A549 treated with AZD2906 at 1 μM for 4 hours (cell line): ENCODE data around the gene ST6GALNAC6. TPM values are rescaled to one million over a fixed set of nuclear protein-coding genes. Genes with fewer than 3 reads are reported as not detected.

ENCODE experiments used
- total RNA-seq: library from RNA; stranded (reverse); fragments of 200-300 nt; extraction: Qiagen RNA extraction; gene quantifications from 5 replicates; pipeline ENCODE4 v1.2.3, GENCODE V29; 2022

Gene ST6GALNAC6, protein sequence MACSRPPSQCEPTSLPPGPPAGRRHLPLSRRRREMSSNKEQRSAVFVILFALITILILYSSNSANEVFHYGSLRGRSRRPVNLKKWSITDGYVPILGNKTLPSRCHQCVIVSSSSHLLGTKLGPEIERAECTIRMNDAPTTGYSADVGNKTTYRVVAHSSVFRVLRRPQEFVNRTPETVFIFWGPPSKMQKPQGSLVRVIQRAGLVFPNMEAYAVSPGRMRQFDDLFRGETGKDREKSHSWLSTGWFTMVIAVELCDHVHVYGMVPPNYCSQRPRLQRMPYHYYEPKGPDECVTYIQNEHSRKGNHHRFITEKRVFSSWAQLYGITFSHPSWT
- 18.7 to 22.7 TPM (median 22.1 TPM) in 5 replicates for total RNA-seq

DNA sequence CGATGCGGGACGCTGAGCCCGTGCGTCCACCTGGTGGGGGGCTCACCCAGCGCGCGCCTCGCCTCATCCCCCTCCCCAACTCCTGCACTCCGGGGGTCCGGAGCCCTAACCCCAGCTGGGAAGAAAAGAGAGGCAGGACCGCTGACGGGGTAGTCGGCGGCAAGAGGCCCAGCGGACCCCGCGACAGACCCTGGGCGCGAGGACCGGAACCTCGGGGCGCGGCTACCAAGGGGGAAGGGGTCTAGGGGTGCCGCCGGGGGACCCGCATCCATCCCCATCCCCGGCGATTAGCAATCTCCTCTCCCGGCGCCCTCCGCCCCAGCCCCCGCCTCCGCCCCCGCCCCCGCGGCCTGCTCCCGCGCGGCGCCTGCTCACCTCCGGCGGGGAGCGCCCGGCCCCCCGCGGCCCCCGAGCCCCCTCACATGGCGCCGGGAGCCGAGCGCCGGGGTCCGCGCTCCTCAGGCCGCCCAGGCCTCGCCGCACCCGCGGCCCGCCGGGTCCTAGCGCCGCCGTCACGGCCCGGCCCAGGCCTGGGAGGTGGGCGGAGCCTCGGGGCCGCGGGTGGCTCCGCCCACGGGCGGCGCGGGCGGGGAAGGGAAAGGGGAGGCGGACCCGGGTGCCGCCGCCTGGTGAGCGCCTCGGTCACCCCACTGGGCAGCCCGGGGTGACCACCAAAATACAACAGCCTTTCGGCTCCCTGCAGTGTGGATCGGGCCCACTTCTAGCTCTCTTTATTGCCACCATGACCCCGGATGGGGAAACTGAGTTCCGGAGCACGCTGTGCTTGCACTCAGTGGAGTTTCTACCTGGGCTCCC, at the start of gene ST6GALNAC6:
Gene ST6GALNAC6 (minus strand): TSS at position 476 of the 816 bp plus-strand sequence. CDS start 1,622 bp downstream, outside the sequence.

GRCh38 chr9:127937388-127938297, 38.2 kb upstream of the ST6GALNAC6 start, which contains the start of gene DPM2:
DPM2 (minus strand) TSS chr9:127937854; CDS start chr9:127937820, 34 bp downstream.

GRCh38 chr9:127930231-127931091, 31.1 kb upstream of the ST6GALNAC6 start, which contains the start of gene PIP5KL1:
PIP5KL1 (minus strand) TSS chr9:127930777; CDS start chr9:127930752, 25 bp downstream.

DNA sequence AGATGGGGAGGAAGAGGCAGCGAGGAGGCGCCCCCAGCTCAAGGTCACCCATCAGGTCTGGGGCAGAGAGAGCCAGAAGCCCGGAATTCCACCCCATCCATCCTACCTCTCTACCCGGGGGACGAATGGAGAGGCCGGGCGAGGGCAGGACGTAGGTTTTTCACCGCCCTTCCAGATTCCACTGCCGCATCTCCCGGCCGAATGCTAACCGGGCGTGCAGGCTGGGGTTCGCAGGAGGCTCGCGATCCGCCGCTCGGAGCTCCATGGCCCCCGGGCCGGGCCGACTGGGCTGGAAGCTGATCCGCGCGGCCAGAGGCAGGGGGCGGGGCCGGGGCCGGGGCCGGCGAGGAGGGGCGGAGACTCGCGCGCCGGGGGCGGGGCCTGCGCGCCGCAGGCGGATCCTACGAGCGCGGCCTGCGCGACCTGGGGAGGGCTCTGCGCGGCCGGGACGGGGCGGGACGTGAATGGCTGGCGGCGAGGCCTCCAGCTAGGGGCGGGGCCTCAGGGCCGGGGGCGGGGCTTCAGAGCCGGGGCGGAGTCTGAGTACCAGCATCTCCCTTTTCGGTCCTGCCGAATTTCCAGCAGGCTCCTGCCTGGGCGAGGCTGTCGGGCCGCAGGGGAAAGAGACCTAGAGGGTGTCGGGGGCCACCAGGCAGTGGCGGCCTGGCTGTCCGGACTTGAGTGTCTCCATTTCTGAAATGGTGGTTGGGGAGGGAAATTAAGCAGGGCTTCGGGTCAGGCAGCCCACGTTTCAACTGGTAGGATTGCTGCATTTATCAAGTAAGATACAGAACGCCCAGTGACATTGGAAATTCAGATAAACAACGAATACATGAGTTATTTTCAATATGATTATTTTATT, 17.5 kb upstream of the ST6GALNAC6 start, which contains the start of gene ST6GALNAC4:
Gene ST6GALNAC4 (minus strand): TSS at position 322 of the 862 bp plus-strand sequence. CDS start 622 bp downstream, outside the sequence.

GRCh38 chr9:127877566-127877998, 21.8 kb downstream of the ST6GALNAC6 start, which contains the start of gene AK1:
AK1 (minus strand) TSS chr9:127877675; CDS start chr9:127874617, 3,058 bp downstream.

DNA sequence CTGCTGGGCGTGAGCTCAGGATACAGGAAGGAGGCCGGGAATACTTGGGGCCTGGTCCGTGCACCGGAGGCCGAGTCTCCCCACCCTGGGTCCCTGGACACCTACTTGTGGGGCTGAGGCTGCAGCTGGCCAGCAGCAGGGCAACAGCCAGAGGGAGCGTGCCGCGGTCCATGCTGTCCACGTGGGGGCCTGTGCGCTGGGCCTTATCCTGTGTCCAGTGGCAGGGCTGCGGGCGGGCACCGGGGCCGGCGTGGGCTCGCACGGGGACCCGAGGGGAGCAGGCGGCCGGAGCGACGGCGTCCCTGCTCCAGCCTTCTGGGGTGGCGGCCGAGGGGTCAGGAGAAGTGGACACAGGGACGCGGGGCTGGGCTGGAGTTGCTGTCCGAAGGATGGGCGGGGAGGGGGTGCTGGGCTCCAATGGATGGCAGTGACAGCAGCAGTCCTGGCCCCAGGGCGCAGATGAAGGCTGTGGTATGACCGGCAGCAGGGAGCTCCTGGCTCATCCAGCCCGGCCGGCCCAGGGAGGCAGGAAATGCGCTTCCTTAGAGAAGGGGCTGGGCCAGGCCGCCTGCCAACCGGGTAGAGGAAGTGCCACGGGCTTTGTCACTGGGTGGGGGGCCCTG, 45.1 kb downstream of the ST6GALNAC6 start, which contains the start of gene ENG:
Gene ENG (minus strand): TSS at position 475 of the 623 bp plus-strand sequence. CDS start 303 bp downstream, at position 172.

Other genes starting within 250 kb of the ST6GALNAC6 start
- gene CFAP157, start 192.6 kb downstream of the ST6GALNAC6 start, total RNA-seq, result 0.02 to 0.09 TPM (median 0.06 TPM) in 4 of 5 replicates, not detected in the other
- 13.9 to 23.8 TPM (median 22.7 TPM) in 5 replicates for gene PTRH1, start 183.9 kb downstream of the ST6GALNAC6 start, total RNA-seq
- gene TTC16, start 183.5 kb downstream of the ST6GALNAC6 start, total RNA-seq, result 0.02 to 0.06 TPM (median 0.05 TPM) in 5 replicates
- gene TOR2A, start 164.3 kb downstream of the ST6GALNAC6 start, total RNA-seq, result 12.0 to 18.9 TPM (median 16.7 TPM) in 5 replicates
- 0.05 to 0.16 TPM (median 0.08 TPM) in 4 of 5 replicates, not detected in the other for gene SH2D3C, start 120.9 kb downstream of the ST6GALNAC6 start, total RNA-seq
- 41.7 to 49.1 TPM (median 45.3 TPM) in 5 replicates for gene CDK9, start 113.6 kb downstream of the ST6GALNAC6 start, total RNA-seq
- 46.4 to 54.0 TPM (median 47.7 TPM) in 5 replicates for gene FPGS, start 96.7 kb downstream of the ST6GALNAC6 start, total RNA-seq
- 0.10 to 0.15 TPM (median 0.13 TPM) in 5 replicates for gene ENG, start 44.9 kb downstream of the ST6GALNAC6 start, total RNA-seq
- gene AK1, start 21.9 kb downstream of the ST6GALNAC6 start, total RNA-seq, result 40.5 to 83.7 TPM (median 75.3 TPM) in 5 replicates
- gene ST6GALNAC4, start 17.4 kb upstream of the ST6GALNAC6 start, total RNA-seq, result 14.2 to 16.2 TPM (median 15.7 TPM) in 5 replicates
- 1.1 to 2.4 TPM (median 1.8 TPM) in 5 replicates for gene PIP5KL1, start 31.2 kb upstream of the ST6GALNAC6 start, total RNA-seq
- gene DPM2, start 38.3 kb upstream of the ST6GALNAC6 start, total RNA-seq, result 32.7 to 43.3 TPM (median 42.9 TPM) in 5 replicates
- 36.3 to 51.9 TPM (median 38.3 TPM) in 5 replicates for gene EEIG1, start 81.4 kb upstream of the ST6GALNAC6 start, total RNA-seq
- gene NAIF1, start 167.7 kb upstream of the ST6GALNAC6 start, total RNA-seq, result 4.8 to 8.0 TPM (median 7.0 TPM) in 5 replicates
- gene SLC25A25, start 168.6 kb upstream of the ST6GALNAC6 start, total RNA-seq, result 7.6 to 8.9 TPM (median 8.7 TPM) in 5 replicates
- 78.5 to 99.8 TPM (median 99.1 TPM) in 5 replicates for gene PTGES2, start 228.1 kb upstream of the ST6GALNAC6 start, total RNA-seq
- 3.3 to 6.9 TPM (median 3.6 TPM) in 5 replicates for gene LCN2, start 249.8 kb upstream of the ST6GALNAC6 start, total RNA-seq